ENCODE results near the gene PHKG1. TPM values are rescaled to one million over a fixed set of nuclear protein-coding genes. Genes with fewer than 3 reads are reported as not detected.
"Not testable (repeated sequence)": the region's sequence is repeated elsewhere in the genome, so short reads cannot be mapped to it uniquely, and the experiment has no call there.

Gene PHKG1
- total RNA-seq = 1 to 10 TPM; 2.9 to 3.0 TPM

DNA sequence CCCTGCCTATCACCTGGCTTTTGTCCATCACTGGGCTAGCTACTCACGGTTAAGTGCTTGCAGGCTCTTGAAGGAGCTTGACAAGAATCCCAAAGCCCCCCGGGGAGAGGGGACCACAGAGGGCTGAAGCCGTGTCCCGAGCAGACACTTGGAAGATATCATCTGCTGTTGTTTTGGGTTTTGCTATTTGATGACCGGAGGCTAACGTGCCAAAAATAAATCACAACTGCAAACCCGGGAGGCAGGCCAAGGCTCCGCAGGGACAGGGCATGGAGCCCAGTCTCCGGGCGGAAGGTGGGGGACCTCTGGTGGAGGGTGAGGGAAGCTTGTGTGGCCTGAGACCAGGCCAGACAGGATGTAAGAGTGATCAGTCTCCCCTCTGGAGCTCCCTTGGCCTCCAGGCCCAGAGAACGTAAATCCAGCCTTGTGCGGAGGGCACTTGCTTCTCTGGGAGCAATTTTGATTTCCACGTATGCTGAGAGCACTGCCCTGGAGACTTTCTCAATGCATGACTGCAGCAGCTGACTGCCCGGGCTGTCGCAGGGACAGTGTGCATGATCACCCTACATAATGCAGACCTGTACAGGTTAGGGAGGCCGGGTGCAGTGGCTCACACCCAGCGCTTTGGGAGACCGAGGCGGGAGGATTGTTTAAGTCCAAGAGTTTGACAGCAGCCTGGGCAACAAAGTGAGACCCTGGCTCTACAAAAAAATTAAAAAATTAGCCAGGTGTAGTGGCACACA, at the start of gene PHKG1:
Gene PHKG1 (minus strand): TSS at position 164 of the 743 bp plus-strand sequence. CDS start 4,011 bp downstream, outside the sequence.
- peaks cover 11% of the 10 kb centered on the region for H3K36me3 Mint-ChIP-seq (ENCODE audit: low read depth)
- TF ChIP-seq, protein P1, sequence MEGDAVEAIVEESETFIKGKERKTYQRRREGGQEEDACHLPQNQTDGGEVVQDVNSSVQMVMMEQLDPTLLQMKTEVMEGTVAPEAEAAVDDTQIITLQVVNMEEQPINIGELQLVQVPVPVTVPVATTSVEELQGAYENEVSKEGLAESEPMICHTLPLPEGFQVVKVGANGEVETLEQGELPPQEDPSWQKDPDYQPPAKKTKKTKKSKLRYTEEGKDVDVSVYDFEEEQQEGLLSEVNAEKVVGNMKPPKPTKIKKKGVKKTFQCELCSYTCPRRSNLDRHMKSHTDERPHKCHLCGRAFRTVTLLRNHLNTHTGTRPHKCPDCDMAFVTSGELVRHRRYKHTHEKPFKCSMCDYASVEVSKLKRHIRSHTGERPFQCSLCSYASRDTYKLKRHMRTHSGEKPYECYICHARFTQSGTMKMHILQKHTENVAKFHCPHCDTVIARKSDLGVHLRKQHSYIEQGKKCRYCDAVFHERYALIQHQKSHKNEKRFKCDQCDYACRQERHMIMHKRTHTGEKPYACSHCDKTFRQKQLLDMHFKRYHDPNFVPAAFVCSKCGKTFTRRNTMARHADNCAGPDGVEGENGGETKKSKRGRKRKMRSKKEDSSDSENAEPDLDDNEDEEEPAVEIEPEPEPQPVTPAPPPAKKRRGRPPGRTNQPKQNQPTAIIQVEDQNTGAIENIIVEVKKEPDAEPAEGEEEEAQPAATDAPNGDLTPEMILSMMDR (IDR thresholded peaks at IDR 0.05) = no peak

DNA sequence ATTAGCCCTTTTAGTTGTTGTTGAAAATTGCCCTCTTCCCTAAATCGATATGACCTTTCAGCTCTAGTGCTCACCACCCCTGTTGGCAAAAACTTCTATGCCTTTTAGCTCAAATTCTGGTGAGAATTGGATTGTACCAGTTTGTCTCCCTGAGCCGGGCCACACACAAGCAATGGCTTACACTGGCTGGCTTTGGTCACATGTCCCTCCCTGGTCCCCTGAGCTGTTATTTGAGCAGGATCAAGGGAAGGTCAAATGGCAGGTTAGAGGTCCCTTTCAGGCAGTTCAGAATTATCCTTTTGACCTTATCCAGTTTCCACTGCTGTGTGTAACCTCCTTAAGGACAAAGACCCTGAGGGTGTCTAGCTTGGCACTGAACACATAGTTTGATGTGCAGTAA, 38.3 kb upstream of the PHKG1 start:
- not testable (repeated sequence) for H3K4me3 Mint-ChIP-seq

More for the DNA sequence above, at the start of gene PHKG1:
- POLR2A ChIA-PET = interaction anchor here (1.2 to 1.7 kb wide), 3 partner anchors 9 to 27 kb away, joined by 3 to 6 read pairs (median 3); no protein-coding TSS in a partner anchor
- H3K9me3 Mint-ChIP-seq = no peaks in the 10 kb centered on the region
- H3K4me1 Mint-ChIP-seq (ENCODE audit: low read depth) = no peaks in the 10 kb centered on the region
- DNase-seq (no peak), ATAC-seq (no peak)
- intact Hi-C loops (cut with micrococcal nuclease) = no loop called here
- no peak within 1 kb of the TSS for H3K4me3 Mint-ChIP-seq
- H3K27ac Mint-ChIP-seq = peak within 1 kb of the TSS; percentile 38
- no peaks in the 10 kb centered on the region for H3K27me3 Mint-ChIP-seq
- CTCF ChIA-PET = interaction anchor here (1.6 kb wide), 1 partner anchor 28 kb away, joined by 4 read pairs; no protein-coding TSS in a partner anchor

DNA sequence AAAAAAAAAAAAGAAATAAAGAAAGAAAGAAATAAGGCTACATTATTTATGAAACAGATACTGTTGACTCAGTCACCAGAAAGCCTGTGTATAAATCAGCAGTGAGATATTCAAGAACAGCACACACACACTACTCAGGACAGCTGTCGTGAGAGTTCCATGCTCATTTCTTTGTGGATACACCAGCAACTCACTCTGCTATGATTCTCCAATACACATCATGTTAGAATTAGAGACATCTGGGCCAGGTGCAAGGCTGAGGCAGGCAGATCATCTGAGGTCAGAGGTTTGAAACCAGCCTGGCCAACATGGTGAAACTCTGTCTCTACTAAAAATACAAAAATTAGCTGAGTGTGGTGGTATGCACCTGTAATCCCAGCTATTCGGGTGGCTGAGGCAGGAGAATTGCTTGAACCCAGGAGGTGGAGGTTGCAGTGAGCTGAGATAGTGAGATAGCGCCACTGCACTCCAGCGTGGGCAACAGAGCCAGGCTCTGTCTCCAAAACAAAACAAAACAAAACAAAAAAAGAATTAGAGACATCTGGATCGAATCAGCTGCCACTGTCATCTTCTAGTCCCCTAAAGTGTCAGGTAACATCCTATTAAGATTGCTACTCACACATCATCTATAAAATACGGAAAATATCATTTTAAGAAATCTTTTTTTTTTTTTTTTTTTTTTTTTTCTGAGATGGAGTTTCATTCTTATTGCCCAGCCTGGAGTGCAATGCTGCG, 34.7 kb upstream of the PHKG1 start:
- ChIA-PET CTCF (no interaction called here), POLR2A (no interaction called here)
- Mint-ChIP-seq H3K9me3 (no peaks in the 10 kb centered on the region), H3K36me3 (ENCODE audit: low read depth) (no peaks in the 10 kb centered on the region), H3K27me3 (no peaks in the 10 kb centered on the region), H3K4me1 (ENCODE audit: low read depth) (no peaks in the 10 kb centered on the region), H3K4me3 (no peak overlapping the region), H3K27ac (no peak overlapping the region)
- ATAC-seq (no peak), DNase-seq (no peak)
- TF ChIP-seq, protein P1 (IDR thresholded peaks at IDR 0.05) = no peak
- intact Hi-C loops (cut with micrococcal nuclease) = no loop called here

More for the DNA sequence above, 38.3 kb upstream of the PHKG1 start:
- POLR2A ChIA-PET = interaction anchor here (0.7 kb wide), 1 partner anchor 386 kb away, joined by 3 read pairs; no protein-coding TSS in a partner anchor
- H3K36me3 Mint-ChIP-seq (ENCODE audit: low read depth); H3K9me3 Mint-ChIP-seq; H3K27me3 Mint-ChIP-seq; ATAC-seq; H3K27ac Mint-ChIP-seq; H3K4me1 Mint-ChIP-seq (ENCODE audit: low read depth); CTCF ChIA-PET; DNase-seq; intact Hi-C loops (cut with micrococcal nuclease): not testable (repeated sequence)

DNA sequence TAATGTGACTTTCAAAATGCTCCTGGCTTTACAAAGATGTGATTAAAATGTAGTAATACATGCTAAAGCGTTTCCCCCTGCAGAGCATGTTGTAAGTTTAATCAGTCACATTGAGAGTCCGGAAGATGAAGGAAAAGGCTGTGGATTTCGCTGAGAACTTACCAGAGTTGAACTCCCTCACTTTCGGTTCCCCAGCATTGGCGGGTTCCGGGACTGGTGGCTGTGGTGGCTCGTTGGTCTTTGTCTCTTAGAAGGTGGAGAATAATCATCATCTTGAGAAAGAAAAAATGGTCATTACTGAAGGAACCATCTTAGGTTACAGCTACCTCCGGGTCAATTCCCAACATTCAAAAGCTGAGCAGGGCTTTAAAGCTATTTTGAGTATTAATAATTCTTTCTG, 33.1 kb upstream of the PHKG1 start:
- POLR2A ChIA-PET = no interaction called here

DNA sequence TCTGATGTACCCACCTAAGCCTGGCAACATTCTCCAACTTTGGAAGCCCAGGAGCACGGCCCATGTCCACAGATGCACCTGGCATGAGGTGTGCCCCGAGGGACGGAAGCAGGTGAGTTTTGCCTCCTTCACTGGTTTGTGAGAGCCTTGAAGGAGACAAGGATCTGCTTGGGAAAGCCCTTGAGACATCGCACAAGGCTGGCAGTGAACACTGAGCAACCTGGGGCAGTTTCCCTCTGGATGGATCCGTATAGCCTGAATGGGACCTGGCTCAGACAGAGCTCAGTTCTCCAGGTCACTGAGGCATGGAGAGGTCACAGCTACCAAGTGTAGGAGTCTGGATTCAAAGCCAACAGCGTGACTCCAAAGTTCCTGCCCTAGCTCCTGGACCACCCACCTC, 32.2 kb upstream of the PHKG1 start:
- CTCF ChIA-PET = no interaction called here
- no peaks in the 10 kb centered on the region for H3K4me1 Mint-ChIP-seq (ENCODE audit: low read depth)
- no peak overlapping the region for H3K27ac Mint-ChIP-seq
- no peaks in the 10 kb centered on the region for H3K36me3 Mint-ChIP-seq (ENCODE audit: low read depth)
- intact Hi-C loops (cut with micrococcal nuclease) = no loop called here
- no peaks in the 10 kb centered on the region for H3K9me3 Mint-ChIP-seq
- DNase-seq (no peak), ATAC-seq (no peak)
- H3K4me3 Mint-ChIP-seq = no peak overlapping the region
- TF ChIP-seq, protein P1 (IDR thresholded peaks at IDR 0.05) = no peak
- POLR2A ChIA-PET = no interaction called here
- H3K27me3 Mint-ChIP-seq = no peaks in the 10 kb centered on the region

More for the DNA sequence above, 33.1 kb upstream of the PHKG1 start:
- no peaks in the 10 kb centered on the region for H3K36me3 Mint-ChIP-seq (ENCODE audit: low read depth)
- TF ChIP-seq, protein P1 (IDR thresholded peaks at IDR 0.05) = no peak
- ATAC-seq (no peak), DNase-seq (no peak)
- no peaks in the 10 kb centered on the region for H3K4me1 Mint-ChIP-seq (ENCODE audit: low read depth)
- intact Hi-C loops (cut with micrococcal nuclease) = no loop called here
- H3K27ac Mint-ChIP-seq = no peak overlapping the region
- CTCF ChIA-PET = no interaction called here
- no peak overlapping the region for H3K4me3 Mint-ChIP-seq
- no peaks in the 10 kb centered on the region for H3K27me3 Mint-ChIP-seq
- no peaks in the 10 kb centered on the region for H3K9me3 Mint-ChIP-seq
